SK-MEL-5 (cell line): ENCODE measurements around the gene SLC22A17. TPM values are rescaled to one million over a fixed set of nuclear protein-coding genes. Genes with fewer than 3 reads are reported as not detected.

Experiments used
- DNase-seq: peaks from one replicate; pipeline ENCODE4 v3.0.0-alpha.2; 2016; ENCODE audit warnings: low read depth, low spot score
- in situ Hi-C: cut with HindIII; loops from 2 replicates; pipeline ENCODE4 v1.10.0; 2016; ENCODE audit warnings: low sequenced_read_pairs, high pct_unique_total_duplicates, low pct_unique_long_range_greater_than_20kb
- total RNA-seq: library from RNA; depleted of rRNA; stranded (reverse); fragments of >200 nt; shearing (Covaris generic); gene quantifications from 2 replicates; pipeline ENCODE4 v1.2.3, GENCODE V29; 2014

Gene SLC22A17
- total RNA-seq, 1 experiment from 2014 or later = 9.5 TPM

GRCh38 chr14:23384364-23385080 lies 31.8 kb upstream of the SLC22A17 start:
- in situ Hi-C loops = no loop called here
- DNase-seq = no peak

- in situ Hi-C loops = no loop called here
- DNase-seq = no peak
Measured at GRCh38 chr14:23382731-23383440, 30.2 kb upstream of the SLC22A17 start.

GRCh38 chr14:23382276-23382675 lies 29.6 kb upstream of the SLC22A17 start:
- in situ Hi-C loops = no loop called here
- DNase-seq = no peak

GRCh38 chr14:23381871-23382270 lies 29.2 kb upstream of the SLC22A17 start:
- in situ Hi-C loops = no loop called here
- DNase-seq = no peak

GRCh38 chr14:23380976-23381375 lies 28.3 kb upstream of the SLC22A17 start:
- DNase-seq = no peak
- in situ Hi-C loops = no loop called here

- no peak for DNase-seq
- in situ Hi-C loops = no loop called here
Measured at GRCh38 chr14:23380197-23380914, 27.7 kb upstream of the SLC22A17 start.

- DNase-seq = peak; percentile 60
- in situ Hi-C loops = no loop called here
Measured at GRCh38 chr14:23379366-23380196, 26.9 kb upstream of the SLC22A17 start.

- DNase-seq = no peak
- in situ Hi-C loops = no loop called here
Measured at GRCh38 chr14:23378612-23379220, 26.0 kb upstream of the SLC22A17 start.

GRCh38 chr14:23377573-23378563 lies 25.2 kb upstream of the SLC22A17 start:
- in situ Hi-C loops = no loop called here
- DNase-seq = no peak

- DNase-seq = no peak
- in situ Hi-C loops = no loop called here
Measured at GRCh38 chr14:23377198-23377550, 24.5 kb upstream of the SLC22A17 start.

- in situ Hi-C loops = no loop called here
- DNase-seq = peak; percentile 37
Measured at GRCh38 chr14:23376482-23377197, 24.0 kb upstream of the SLC22A17 start, which contains the start of gene CMTM5. TSS of gene CMTM5 (plus strand) at chr14:23377046. CDS start at chr14:23377252, 206 bp downstream.

GRCh38 chr14:23375527-23376251 lies 23.0 kb upstream of the SLC22A17 start:
- in situ Hi-C loops = no loop called here

GRCh38 chr14:23373041-23373440 lies 20.4 kb upstream of the SLC22A17 start:
- no peak for DNase-seq
- in situ Hi-C loops = no loop called here

More at GRCh38 chr14:23375527-23376251, 23.0 kb upstream of the SLC22A17 start:
- DNase-seq = no peak

GRCh38 chr14:23372509-23372908 lies 19.8 kb upstream of the SLC22A17 start, which contains the start of gene IL25:
TSS of gene IL25 (plus strand) at chr14:23372809.
- in situ Hi-C loops = no loop called here

GRCh38 chr14:23371865-23372264 lies 19.2 kb upstream of the SLC22A17 start:
- in situ Hi-C loops = no loop called here
- DNase-seq = no peak

More at GRCh38 chr14:23372509-23372908, 19.8 kb upstream of the SLC22A17 start, which contains the start of gene IL25:
- DNase-seq = no peak
